ENCODE measurements around the gene EXOC3L4. TPM values are rescaled to one million over a fixed set of nuclear protein-coding genes. Genes with fewer than 3 reads are reported as not detected.
A peak's percentile ranks its signal among the peaks of the same experiment; 100 is the strongest.

Gene EXOC3L4
- total and polyA plus RNA-seq, 2 of the 8 experiments (the other 6 are each of a cell fraction or from before 2014, with no cell fraction given) = 0.45 to 0.57 TPM

DNA sequence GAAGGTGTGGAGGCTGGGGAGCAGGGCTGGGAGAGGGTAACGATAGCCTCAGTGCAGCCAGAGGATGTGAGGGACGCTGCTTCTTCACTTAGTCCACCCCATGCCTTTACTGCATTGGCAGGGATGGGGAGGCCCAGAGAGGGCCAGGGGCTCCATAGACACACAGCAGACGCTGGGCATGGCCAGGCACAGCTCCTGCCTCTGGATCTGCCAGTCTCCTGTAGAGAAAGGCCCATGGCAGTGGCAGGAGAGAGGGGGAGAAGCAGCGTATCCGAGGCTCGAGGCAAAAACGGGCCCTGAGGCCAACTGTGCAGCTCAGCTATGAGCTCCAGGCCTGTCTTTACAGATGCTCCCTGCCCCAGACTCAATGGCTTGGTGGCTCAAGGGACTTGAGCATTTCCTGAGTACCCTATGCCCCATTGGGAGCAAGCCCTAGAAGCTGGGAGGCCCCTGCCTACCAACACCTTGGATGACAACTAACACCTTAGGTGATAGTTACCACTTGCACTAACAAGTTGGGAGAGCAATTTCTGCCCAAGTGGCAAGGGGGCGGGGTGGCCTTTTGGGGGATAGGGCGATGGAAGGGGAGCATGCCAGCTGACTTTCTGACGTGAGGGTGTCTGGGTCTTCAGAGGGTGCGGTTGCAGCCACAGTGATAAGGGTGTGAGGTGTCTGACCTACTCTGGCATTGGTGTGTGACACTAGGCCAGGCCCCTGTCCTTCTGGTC is 15.5 kb upstream of the EXOC3L4 start:
- Histone ChIP-seq H4K8ac (ENCODE audit: extremely low read depth, insufficient read depth, low read length) (peak overlapping the region; percentile 35; the same call in 1 of the 2 replicates), H3K14ac (ENCODE audit: insufficient read length) (no peak overlapping the region), H3K23ac (ENCODE audit: insufficient read length) (no peak overlapping the region), H3K23me2 (ENCODE audit: low read depth, low read length) (peaks cover 26% of the 10 kb centered on the region; the same call in 1 of the 2 replicates), H3K9me3 (ENCODE audit: insufficient read depth in 2 of 2, low read depth in 1 of 2, low read length in 1 of 2) (no peaks in the 10 kb centered on the region), H2BK120ac (replicated peaks; ENCODE audit: low read depth, low read length) (no peak overlapping the region), H3K4me1 (replicated peaks in 1 of 4; ENCODE audit: control insufficient read depth in 3 of 4, insufficient read depth in 4 of 4, low read length in 3 of 4) (peaks cover 0 to 6% (median 0%) of the 10 kb centered on the region in 4 experiments; a peak in 2 of 7 replicates), H3K27ac (ENCODE audit: low read depth, low read length) (no peak overlapping the region), H4K20me1 (replicated peaks in 1 of 2; ENCODE audit: control insufficient read depth in 1 of 2, insufficient read depth in 2 of 2, low read length in 2 of 2) (peaks cover 0 to 5% of the 10 kb centered on the region in 2 experiments), H3K36me3 (ENCODE audit: control insufficient read depth in 2 of 4, insufficient read depth in 4 of 4, low read length in 3 of 4) (no peaks in the 10 kb centered on the region), H2BK20ac (ENCODE audit: low read length) (no peak overlapping the region), H3K79me2 (ENCODE audit: control insufficient read depth in 1 of 2, insufficient read depth in 2 of 2, low read length in 2 of 2) (no peaks in the 10 kb centered on the region), H2BK15ac (ENCODE audit: low read length) (peak overlapping the region; percentile 61; the same call in 1 of the 2 replicates), H2BK5ac (ENCODE audit: low read depth, low read length) (no peak overlapping the region), H4K5ac (ENCODE audit: insufficient read length, low read depth, low read length) (no peak overlapping the region), H4K91ac (replicated peaks; ENCODE audit: insufficient read length, low read length) (no peak overlapping the region), H3K4me2 (ENCODE audit: insufficient read depth in 1 of 2, low read depth in 2 of 2, low read length in 2 of 2) (no peak overlapping the region), H3K27me3 (replicated peaks in 1 of 4; ENCODE audit: control insufficient read depth in 3 of 4, extremely low read depth in 1 of 4, insufficient read depth in 3 of 4, low read length in 3 of 4) (peaks cover 0 to 13% (median 9%) of the 10 kb centered on the region in 4 experiments; a peak in 3 of 7 replicates), H3K79me1 (ENCODE audit: low read depth, low read length) (no peaks in the 10 kb centered on the region), H3K4ac (replicated peaks; ENCODE audit: insufficient read length, low read depth, low read length) (no peak overlapping the region), H2AFZ (ENCODE audit: low read length) (no peak overlapping the region), H3K56ac (replicated peaks; ENCODE audit: insufficient read length, low read depth, low read length) (no peak overlapping the region), H3K4me3 (ENCODE audit: extremely low read depth in 1 of 4, insufficient read depth in 2 of 4, low read depth in 3 of 4, low read length in 4 of 4) (no peak overlapping the region), H3K18ac (ENCODE audit: extremely low read depth, low read length) (no peak overlapping the region), H2BK12ac (ENCODE audit: low read depth, low read length) (0 out of 2 replicates have a peak overlapping the region, but pooled peaks have one; percentile 28), H2AK5ac (ENCODE audit: low read depth, low read length) (no peak overlapping the region), H3K9ac (replicated peaks in 1 of 4; ENCODE audit: extremely low read depth in 1 of 4, low read depth in 3 of 4, low read length in 3 of 4) (no peak overlapping the region)
- FAIRE-seq = no peak
- no peak for DNase-seq (ENCODE audit: low read depth in 1 of 2, low spot score in 2 of 2)
- ChIA-PET CTCF (ENCODE audit: partially characterized antibody) (interaction anchor here (0.6 to 7.0 kb wide), 21 partner anchors 10 to 233 kb away, joined by 3 to 74 read pairs (median 4); partner anchors contain the start of gene EXOC3L4), POLR2A (ENCODE audit: partially characterized antibody) (no interaction called here)
- WGBS, 2 experiments (ENCODE audit: extremely low coverage in 1 of 2, insufficient coverage in 1 of 2, insufficient read length in 1 of 2, insufficient replicate concordance in 2 of 2, low coverage in 1 of 2, low lambda C conversion rate in 2 of 2, missing lambda C conversion rate in 1 of 2) = 88% methylated on average over 11 of the region's 11 CpGs; no CpG with 5 or more reads in 1 of the 2 experiments
- TF ChIP-seq KDM4A (IDR thresholded peaks at IDR 0.05; ENCODE audit: low read depth, low read length, severe bottlenecking) (no peak), EP300 (IDR thresholded peaks at IDR 0.05; ENCODE audit: borderline replicate concordance in 1 of 2, low read depth in 2 of 2, low read length in 2 of 2) (no peak), SIX5 (IDR thresholded peaks at IDR 0.05; ENCODE audit: low read depth, low read length) (no peak), TAF7 (optimal IDR thresholded peaks at IDR 0.05; ENCODE audit: borderline replicate concordance, low read depth, low read length) (no peak), CTBP2 (IDR thresholded peaks at IDR 0.05; ENCODE audit: borderline replicate concordance, insufficient read depth, insufficient read length, low read length) (no peak), TBP (IDR thresholded peaks at IDR 0.05; ENCODE audit: low read depth, low read length) (no peak), TAF1 (IDR thresholded peaks at IDR 0.05; ENCODE audit: low read depth, low read length) (no peak), PHF8 (conservative IDR thresholded peaks at IDR 0.05; ENCODE audit: low read depth, low read length) (no peak), CREB1 (IDR thresholded peaks at IDR 0.05) (no peak), SUZ12 (IDR thresholded peaks at IDR 0.05; ENCODE audit: low read length) (no peak)
- TF ChIP-seq, protein P1, sequence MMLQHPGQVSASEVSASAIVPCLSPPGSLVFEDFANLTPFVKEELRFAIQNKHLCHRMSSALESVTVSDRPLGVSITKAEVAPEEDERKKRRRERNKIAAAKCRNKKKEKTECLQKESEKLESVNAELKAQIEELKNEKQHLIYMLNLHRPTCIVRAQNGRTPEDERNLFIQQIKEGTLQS (IDR thresholded peaks at IDR 0.05; ENCODE audit: insufficient read depth, low read depth, low read length) = no peak

All from H1 (cell line).